PC-9 (cell line): Measurements from ENCODE around the gene PIK3CA.
"Not testable (repeated sequence)": the region's sequence is repeated elsewhere in the genome, so short reads cannot be mapped to it uniquely, and the experiment has no call there.

Experiments used
- CTCF ChIP-seq: fragments of 200-600 bp; sonication (generic); conservative IDR thresholded peaks from 2 replicates; pipeline ENCODE4 v1.6.1; 2017; ENCODE audit warnings: mixed run types, antibody characterized with exemption, mild to moderate bottlenecking, moderate library complexity
- EZH2 ChIP-seq: fragments of 200-600 bp; sonication (generic); IDR thresholded peaks from 2 replicates; pipeline ENCODE4 v1.8.0; 2017; ENCODE audit warnings: antibody characterized with exemption, low read depth

GRCh38 chr3:179132191-179132890 is 15.8 kb upstream of the PIK3CA start:
- TF ChIP-seq CTCF, EZH2: not testable (repeated sequence)
